Stimulated activated CD8-positive, alpha-beta memory T cell treated with anti-CD3 and anti-CD28 coated beads, Interleukin-4, amount 100 ng/mL, for 24 hours (primary cell): ENCODE measurements around the gene DGKA.
"Not testable (repeated sequence)": the region's sequence is repeated elsewhere in the genome, so short reads cannot be mapped to it uniquely, and the experiment has no call there.

ENCODE experiments used
- DNase-seq: peaks from one replicate; pipeline ENCODE4 v3.0.0-alpha.2; 2020; ENCODE audit warnings: low read depth

The DGKA gene

DNA sequence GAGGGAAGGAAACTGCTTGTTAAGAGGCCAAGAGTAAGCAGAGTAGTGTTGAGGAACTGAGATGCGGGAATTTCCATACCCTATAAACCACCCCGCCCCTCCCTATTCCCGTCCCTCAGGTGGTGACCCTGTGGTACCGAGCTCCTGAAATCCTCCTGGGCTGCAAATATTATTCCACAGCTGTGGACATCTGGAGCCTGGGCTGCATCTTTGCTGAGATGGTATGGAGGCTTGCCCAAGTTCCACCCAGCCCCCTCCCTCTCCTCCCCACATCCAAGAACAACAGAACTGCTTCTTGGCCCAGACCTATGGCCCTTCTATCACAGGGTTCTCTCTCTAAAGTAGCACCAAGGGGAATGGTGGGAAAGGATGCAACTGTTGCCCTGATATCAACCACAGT, 38.4 kb downstream of the DGKA start:
- no peak for DNase-seq

DNA sequence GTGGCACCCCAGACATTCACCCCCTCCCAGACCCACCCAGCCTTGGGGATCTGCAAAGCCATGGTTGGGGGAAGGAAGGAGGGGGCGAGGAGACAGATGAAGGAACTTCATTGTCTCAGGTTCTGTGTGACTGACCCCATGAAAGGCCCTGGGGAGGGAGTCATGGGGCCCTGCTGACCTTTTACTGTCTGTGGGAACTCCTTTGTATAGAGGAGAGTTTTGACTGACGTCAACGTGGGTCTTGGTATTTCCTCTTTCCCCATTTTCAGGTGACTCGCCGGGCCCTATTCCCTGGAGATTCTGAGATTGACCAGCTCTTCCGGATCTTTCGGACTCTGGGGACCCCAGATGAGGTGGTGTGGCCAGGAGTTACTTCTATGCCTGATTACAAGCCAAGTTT, 39.8 kb downstream of the DGKA start:
- DNase-seq: no peak

DNA sequence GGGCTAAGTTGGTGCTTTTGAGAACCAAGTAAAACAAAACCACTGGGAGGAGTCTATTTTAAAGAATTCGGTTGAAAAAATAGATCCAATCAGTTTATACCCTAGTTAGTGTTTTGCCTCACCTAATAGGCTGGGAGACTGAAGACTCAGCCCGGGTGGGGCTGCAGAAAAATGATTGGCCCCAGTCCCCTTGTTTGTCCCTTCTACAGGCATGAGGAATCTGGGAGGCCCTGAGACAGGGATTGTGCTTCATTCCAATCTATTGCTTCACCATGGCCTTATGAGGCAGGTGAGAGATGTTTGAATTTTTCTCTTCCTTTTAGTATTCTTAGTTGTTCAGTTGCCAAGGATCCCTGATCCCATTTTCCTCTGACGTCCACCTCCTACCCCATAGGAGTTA, 41.1 kb downstream of the DGKA start:
- DNase-seq: no peak

DNA sequence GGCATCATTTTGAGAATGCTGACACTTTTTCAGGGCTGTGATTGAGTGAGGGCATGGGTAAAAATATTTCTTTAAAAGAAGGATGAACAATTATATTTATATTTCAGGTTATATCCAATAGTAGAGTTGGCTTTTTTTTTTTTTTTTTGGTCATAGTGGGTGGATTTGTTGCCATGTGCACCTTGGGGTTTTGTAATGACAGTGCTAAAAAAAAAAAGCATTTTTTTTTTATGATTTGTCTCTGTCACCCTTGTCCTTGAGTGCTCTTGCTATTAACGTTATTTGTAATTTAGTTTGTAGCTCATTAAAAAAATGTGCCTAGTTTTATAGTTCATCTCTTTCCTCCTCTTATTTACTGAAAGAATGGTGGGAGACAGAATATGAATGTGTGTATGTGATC, 41.5 kb downstream of the DGKA start:
- DNase-seq: no peak

DNA sequence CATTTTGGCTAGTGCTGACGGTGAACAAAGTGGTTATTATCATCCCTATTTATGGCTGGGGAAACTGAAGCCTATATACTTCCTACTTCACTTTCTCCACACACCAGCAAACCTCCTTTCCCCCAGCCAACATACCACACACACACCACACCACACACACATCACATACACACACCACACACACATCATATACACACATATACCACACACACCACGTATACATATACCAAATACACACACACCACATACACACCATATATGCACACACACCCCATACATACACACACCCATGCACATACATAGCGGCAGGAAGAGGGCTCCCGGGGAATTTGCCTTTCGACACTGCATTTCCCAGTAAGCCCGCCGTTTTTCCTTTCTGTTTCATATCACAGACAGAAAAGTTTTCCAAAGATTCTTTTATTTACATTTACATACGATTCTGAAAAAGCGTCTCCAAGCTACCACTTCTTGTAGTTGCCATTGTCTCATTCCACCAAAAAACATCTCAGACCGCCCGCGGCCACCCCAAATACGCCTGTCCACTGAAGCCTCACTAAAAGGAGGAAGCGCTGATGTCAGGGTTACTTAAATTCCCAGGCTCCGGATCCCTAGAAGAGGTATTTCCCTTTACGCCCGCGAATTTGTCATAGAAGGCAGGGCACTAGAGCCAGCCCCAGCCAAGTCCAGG, 42.1 kb downstream of the DGKA start:
- DNase-seq: no peak

DNA sequence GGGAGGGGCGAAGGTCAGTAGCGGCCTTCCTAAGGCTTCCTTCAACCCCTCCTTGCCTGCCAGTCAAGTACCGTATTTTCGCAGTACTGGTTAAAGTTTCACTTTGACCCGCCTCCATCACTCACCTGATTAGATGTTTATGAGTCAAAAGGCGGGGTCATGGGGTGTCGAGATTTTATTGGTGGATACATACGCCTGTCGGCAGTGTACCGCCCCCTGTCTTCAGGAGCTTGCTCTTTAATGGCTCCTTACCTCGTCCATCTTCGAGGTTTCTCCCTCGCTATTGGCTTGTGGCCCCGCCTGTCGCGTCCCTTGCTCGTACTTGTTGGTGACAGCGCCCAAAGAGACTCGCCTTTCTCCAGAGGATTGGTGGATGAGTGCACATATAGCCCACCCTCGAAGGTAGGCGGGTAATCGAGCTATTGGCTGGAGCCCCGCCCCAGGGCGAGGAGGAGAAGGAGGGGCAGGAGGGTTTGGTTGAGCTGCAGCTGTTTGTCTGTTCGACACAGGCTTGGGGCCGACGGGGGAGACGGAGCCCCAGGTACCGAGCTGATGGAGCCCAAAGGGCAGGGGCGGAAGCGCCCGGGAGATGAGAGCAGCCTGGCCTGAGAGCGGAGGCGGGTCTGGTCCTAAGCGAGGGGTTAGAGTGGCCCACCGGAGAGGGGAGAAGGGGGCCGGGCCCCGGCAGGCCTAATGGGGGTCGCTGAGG, 42.8 kb downstream of the DGKA start, which contains the start of gene RAB5B:
Gene RAB5B, plus strand, starts transcription at position 480 of the 709 bp plus-strand sequence. CDS start 12,883 bp downstream, outside the sequence.
- DNase-seq: peak; percentile 97

DNA sequence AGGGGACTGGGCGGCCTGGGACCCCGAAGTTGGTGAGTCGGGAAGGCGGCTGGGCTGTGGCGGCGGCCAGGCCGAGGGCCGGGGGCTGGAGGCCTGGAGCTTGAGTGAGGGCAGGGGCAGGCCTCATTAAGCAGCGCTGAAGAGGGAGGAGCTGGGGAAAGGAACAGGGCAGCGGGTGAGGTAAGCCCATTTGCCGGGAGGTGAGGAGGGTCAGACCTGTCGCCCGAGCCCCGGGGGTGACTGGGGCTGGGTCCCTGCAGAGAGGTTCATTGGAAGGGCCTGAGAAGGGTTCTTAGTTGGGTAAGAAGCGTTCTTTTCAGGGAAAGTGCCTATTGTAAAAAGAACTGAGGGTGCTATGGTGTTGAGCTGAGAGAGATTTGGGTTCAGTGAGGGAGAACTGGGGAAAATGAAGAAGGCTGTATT, 43.4 kb downstream of the DGKA start:
- DNase-seq: no peak

DNA sequence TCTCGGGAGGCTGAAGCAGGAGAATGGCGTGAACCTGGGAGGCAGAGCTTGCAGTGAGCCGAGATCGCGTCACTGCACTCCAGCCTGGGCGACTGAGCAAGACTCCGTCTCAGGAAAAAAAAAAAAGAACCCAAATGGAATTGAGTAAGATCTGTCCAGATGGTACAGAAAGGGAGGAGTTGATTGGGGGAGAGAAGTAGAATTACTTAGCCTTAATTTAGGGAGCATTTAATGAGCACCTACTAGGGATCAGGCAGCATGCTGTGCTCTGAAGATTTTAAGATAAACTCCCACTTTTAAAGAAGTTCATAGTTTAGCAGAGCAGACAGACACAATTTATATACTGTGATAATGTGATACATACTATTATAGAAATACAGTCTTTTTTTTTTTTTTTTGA, 47.4 kb downstream of the DGKA start:
- no peak for DNase-seq

DNA sequence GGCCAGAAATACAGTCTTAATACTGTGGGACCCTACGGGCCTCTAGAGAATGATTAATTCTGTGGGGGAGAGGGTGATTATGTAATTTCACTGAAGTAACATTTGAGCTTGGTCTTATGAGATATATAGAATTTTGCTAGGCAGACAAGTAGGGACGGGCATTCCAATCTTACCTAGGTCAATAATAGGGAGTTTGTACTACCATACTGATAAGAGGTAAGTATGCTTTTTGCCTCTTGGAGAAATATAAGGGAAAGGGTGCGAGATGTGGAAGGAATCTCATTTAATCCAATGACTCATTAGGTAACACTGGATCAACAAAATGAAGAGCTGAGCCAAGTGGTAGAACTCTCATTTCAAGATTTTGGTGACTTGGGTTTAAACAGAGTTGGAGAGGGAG, 48.1 kb downstream of the DGKA start:
- DNase-seq: no peak

DNA sequence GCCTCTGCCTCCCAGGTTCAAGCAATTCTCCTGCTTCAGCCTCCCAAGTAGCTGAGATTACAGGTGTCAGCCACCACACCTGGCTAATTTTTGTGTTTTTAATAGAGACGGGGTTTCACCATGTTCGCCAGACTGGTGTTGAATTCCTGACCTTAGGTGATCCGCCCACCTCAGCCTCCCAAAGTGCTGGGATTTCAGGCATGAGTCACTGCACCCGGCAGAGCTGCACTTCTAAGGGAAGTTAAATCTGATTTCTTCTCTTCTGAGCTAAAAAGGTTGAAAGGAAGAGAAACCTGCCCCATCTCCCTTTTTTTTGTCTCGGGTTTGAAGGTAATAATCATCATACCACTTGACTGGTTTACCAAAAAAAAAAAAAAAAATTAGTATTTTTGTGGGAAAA, 50.9 kb downstream of the DGKA start:
- DNase-seq: not testable (repeated sequence)

DNA sequence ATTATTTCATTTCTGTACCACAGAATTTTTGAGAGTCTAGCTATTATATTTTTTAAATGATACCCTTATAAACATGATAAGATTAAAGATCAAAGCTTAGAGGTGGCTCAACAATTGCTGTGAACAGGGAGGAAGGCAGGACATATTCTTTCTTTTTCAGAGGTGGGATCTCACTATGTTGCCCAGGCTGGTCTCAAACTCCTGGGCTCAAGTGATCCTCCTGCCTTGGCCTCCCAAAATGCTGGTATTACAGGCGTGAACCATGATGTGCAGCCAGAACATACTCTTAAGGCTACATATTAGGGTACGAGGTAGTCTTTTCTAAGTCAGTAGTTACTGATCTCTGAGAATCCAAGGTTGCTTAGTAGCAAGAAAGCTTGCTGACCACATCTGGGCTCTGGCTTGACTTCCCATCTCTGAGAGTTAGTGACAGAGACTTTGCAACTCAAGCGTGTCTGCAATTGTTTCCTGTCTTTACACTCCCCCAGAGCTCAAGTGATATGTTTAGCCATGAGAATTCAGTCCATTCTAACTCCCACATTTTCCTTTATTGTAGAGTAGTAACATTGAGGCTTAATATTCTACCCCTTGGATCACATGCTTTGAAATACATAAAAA, 51.5 kb downstream of the DGKA start:
- DNase-seq: no peak

DNA sequence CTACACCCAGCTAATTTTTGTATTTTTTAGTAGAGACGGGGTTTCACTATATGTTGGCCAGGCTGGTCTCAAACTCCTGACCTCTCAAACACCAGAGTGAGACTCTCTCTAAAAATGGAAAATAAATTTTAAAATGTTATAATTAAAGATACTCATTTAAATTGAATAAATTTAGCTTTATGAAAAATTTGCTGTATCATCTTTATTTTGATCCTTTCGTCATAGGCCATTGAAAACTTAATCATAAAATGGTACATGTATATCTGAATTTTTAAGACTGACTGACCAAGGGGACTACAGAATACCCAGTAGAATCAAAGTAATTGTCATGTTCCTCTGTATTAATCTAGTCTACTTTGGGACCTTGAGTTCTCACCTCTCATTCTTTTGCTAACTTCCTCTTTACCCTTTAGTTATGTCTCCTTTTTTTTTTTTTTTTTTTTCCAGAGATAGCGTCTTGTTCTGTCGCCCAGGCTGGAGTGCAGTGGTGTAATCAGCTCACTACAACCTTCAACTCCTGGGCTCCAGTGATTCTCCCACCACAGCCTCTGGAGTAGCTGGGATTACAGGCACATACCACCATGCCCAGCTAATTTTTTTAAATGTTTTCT, 52.4 kb downstream of the DGKA start:
- DNase-seq: no peak

DNA sequence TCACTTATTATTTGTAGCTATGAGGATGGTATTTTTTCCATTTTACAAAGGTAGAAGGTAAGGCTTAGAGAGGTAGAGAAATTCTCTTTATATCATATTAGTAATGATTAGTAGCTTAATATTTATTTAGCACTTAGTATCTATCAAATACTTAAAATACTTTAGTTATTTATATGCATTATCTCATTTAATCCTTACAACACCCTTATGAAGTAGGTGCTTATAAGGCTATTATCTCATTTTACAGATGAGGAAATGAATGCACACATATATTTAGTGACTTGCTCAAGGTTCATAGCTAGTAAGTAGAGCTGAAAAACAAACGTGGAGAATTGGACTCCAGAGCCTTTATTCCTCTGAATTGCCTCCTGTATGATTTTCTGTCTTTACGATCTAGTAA, 53.9 kb downstream of the DGKA start:
- DNase-seq: no peak

DNA sequence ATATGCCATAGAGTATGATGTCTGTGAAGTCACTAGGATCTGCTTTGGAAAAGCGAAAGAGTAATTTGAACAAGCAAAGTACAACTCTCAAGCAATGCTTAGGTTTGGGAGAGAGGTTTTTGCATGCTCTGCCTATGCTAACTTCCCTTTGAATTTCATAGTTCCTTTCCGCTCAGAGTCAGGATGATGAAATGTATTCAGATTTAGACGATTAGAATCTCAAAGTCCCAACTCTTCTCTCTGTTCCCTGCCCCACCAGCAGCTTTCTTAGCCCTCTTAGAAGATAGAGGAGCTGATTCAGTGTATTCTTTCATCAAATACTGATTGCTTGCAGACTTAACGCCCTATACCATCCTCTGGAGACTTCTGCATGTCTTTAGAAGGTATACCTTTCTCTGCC, 54.4 kb downstream of the DGKA start:
- no peak for DNase-seq

DNA sequence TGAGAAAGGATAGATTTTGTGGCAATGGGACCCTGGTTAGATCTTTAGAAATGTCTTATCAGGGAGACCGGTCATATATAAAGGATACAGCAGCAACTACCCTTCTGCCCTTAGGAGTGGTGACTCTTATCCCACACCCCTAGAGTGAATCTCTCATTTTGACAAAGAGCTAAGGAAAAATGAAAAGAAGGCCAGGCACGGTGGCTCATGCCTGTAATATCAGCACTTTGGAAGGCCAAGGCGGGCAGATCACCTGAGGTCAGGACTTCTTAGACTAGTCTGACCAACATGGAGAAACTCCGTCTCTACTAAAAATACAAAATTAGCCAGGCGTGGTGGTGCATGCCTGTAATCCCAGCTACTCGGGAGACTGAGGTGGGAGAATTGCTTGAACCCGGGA, 55.0 kb downstream of the DGKA start:
- not testable (repeated sequence) for DNase-seq

DNA sequence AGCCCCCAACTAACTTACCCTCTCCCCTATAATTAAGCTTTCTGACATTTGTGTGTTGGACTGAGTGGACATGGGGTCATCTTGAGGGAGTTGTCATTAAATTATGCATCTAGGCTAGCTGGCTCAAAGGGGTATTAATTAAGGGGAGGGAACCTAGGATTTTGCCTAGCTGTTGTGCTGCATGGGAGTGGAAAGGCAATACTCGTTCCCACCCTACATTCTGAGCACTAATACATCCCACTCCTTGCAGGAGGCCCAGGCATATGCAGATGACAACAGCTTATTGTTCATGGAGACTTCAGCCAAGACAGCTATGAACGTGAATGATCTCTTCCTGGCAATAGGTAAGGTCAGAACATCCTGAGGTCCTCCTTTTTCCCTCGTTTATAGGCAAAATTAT, 60.1 kb downstream of the DGKA start:
- DNase-seq: no peak

DNA sequence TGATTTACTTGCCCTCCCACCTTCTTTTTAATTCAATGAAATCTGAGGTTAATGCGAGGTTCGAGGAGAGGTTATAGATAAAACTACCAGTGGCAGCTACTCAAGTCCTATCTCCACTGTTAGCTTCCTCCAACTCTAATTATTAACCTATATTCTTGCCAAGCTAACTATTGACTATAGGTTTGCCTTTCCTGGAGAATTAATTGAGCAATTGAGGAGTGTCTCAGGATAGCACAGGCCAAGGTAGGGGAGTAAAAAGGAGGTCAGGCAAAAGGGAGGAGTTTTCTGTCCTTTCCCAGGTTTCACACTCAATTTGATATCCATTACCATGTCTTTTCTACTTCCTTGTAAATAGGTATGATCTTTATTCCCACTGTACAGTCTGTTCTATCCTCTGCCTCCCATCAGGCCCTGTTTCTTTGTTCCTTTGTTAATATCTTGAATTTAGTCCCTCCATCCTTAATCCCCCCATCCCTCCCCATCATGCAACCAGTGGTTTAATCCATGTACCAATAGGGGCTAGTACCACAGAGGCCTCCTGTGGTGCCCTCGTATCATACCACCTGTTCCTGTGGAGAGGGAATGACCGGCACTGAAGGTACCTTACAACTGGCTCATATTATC, 62.4 kb downstream of the DGKA start:
- DNase-seq: no peak

DNA sequence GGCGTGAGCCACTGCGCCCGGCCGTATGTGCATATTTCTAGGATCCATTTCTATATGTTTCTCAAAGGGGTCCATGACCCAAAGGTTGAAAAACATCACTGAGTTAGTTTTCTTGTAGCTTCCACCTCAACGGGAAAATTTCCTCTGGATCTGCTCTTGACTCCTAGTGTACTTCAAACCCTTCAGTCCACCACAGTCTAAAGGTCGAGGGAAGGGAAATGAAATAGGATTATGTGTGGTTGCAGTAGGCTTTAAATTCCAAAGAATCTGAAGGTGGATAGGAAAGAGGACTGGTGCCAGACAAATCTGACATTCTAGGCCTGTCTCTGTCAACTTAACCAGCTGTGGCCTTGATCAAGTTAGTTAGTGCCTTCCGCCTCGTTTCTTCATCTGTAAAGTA, 64.4 kb downstream of the DGKA start:
- no peak for DNase-seq

DNA sequence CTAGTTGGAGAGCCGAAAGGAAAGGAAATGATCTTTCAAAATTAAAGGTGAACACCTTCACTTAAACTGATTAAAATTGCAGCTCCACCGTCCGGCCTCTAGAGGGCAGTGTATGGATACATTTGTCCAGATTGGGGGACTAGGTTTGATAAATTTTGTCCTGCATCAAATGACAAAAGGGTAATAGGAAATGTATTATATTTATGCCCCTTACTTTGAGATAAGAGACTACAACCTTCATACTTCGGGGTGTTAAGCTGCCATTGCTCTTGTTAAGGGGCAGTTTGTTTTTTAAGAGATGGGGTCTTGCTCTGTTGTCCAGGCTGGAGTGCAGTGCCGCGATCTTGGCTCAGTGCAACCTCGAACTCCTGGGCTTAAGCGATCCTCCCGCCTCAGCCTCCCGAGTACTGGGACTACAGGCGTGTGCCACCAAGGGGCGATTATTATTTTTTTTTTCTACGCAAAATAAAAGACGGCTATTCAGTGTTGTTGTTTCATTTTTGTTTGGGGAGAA, 65.3 kb downstream of the DGKA start:
- DNase-seq: no peak

DNA sequence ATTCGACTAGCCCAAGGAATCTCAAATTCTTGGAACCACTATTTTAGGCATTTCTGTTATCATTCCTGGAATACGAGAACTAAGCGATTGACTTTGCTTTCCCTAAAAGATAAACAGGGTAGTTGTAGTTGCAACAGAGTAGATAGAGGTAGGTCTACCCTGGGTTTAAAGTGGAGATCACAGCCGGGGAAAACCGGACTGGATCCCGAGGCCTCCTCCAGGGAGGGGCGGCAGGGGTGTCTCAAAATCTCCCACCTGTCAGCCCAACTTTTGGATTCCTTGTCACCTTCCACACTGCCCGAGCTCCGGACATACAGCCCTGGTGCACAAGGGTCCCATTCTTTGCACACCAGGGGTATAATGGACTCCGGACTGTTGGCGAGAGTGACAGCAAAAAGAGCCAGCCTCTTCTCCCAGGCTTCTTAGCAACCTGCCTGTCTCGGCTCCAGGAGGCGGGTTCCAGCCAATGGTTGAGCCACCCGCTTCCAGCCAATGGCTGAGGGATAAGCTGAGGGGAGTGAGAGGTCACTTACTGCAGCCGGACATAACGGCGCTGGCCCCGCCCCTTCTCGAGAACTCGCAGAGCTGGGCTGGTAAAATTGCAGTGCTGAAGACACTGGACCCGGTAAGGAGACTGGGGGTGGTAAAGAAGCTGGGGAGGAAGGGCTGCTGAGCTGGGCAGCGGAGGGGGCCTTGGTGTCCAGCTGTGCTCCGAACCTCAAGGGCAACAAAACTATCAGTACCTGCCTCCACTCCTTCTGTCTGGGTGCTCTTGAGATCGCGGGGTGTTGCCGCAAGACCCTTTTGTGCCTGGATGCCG, 66.0 kb downstream of the DGKA start, which contains the start of gene SUOX:
Gene SUOX, plus strand, starts transcription at position 562 of the 820 bp plus-strand sequence. CDS start 4,946 bp downstream, outside the sequence.
- DNase-seq: peak; percentile 17

DNA sequence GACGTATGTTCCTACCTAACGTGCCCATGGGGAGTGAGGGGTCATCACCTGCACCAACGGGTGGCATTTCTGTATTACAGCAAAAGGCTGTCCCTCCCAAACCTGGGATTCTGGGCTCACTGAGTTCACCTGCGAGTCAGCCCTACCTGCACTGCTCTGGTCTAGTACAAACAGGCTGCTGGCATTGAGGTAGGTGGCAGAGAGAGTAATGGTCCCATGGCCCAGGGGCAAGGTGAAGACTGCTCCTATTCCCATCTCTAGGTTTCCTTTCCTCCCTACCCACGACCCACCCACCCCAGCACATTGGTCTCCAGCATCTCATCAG, 66.5 kb downstream of the DGKA start:
- no peak for DNase-seq
